ENCODE results near the gene SNED1.
A peak's percentile ranks its signal among the peaks of the same experiment; 100 is the strongest.
"Not testable (repeated sequence)": the region's sequence is repeated elsewhere in the genome, so short reads cannot be mapped to it uniquely, and the experiment has no call there.

Gene SNED1

GRCh38 chr2:240972636-240973521, 25.5 kb upstream of the SNED1 start:
- no peak for DNase-seq (ENCODE audit: low spot score)

- no peak for DNase-seq (ENCODE audit: low spot score)
Observed at GRCh38 chr2:240974771-240975572, 23.4 kb upstream of the SNED1 start.

- DNase-seq (ENCODE audit: low spot score): not testable (repeated sequence)
Observed at GRCh38 chr2:240975903-240976302, 22.5 kb upstream of the SNED1 start.

- no peak for DNase-seq (ENCODE audit: low spot score)
Observed at GRCh38 chr2:240981280-240981679, 17.1 kb upstream of the SNED1 start.

GRCh38 chr2:240981871-240982800, 16.3 kb upstream of the SNED1 start:
- no peak for DNase-seq (ENCODE audit: low spot score)

GRCh38 chr2:240982821-240983281, 15.6 kb upstream of the SNED1 start:
- no peak for DNase-seq (ENCODE audit: low spot score)

GRCh38 chr2:240983361-240983995, 14.9 kb upstream of the SNED1 start:
- peak; percentile 85 for DNase-seq (ENCODE audit: low spot score)

GRCh38 chr2:240983996-240984498, 14.4 kb upstream of the SNED1 start:
- DNase-seq (ENCODE audit: low spot score): no peak

- no peak for DNase-seq (ENCODE audit: low spot score)
Observed at GRCh38 chr2:240985881-240986786, 12.3 kb upstream of the SNED1 start.

GRCh38 chr2:240986787-240987411, 11.5 kb upstream of the SNED1 start:
- no peak for DNase-seq (ENCODE audit: low spot score)

GRCh38 chr2:240987588-240987987, 10.8 kb upstream of the SNED1 start:
- no peak for DNase-seq (ENCODE audit: low spot score)

GRCh38 chr2:240988146-240988545, 10.3 kb upstream of the SNED1 start:
- DNase-seq (ENCODE audit: low spot score): no peak

GRCh38 chr2:240988571-240989271, 9.7 kb upstream of the SNED1 start:
- DNase-seq (ENCODE audit: low spot score): no peak

GRCh38 chr2:240989451-240990265, 8.8 kb upstream of the SNED1 start:
- DNase-seq (ENCODE audit: low spot score): peak; percentile 72

- no peak for DNase-seq (ENCODE audit: low spot score)
Observed at GRCh38 chr2:240990266-240990529, 8.2 kb upstream of the SNED1 start.

GRCh38 chr2:240990726-240991377, 7.6 kb upstream of the SNED1 start:
- DNase-seq (ENCODE audit: low spot score): no peak

GRCh38 chr2:240991378-240992263, 6.8 kb upstream of the SNED1 start:
- no peak for DNase-seq (ENCODE audit: low spot score)

Measured in D341Med (cell line).